DND-41 (cell line): ENCODE measurements around the gene PSG4.
"Not testable (repeated sequence)": the region's sequence is repeated elsewhere in the genome, so short reads cannot be mapped to it uniquely, and the experiment has no call there.

ENCODE experiments used
- EZH2 ChIP-seq: IDR thresholded peaks from 3 replicates; pipeline ENCODE4 v1.6.1; 2012; ENCODE audit warnings: borderline replicate concordance, low read depth, mild to moderate bottlenecking, moderate library complexity, low read length, inconsistent platforms; ENCODE audit not compliant: severe bottlenecking
- TF ChIP-seq, protein P1 (sequence below): IDR thresholded peaks from 2 replicates; pipeline ENCODE4 v1.5.1; 2012; ENCODE audit warnings: borderline replicate concordance, low read length, moderate library complexity, mild to moderate bottlenecking; ENCODE audit not compliant: poor library complexity, severe bottlenecking; ENCODE audit errors: extremely low read depth

DNA sequence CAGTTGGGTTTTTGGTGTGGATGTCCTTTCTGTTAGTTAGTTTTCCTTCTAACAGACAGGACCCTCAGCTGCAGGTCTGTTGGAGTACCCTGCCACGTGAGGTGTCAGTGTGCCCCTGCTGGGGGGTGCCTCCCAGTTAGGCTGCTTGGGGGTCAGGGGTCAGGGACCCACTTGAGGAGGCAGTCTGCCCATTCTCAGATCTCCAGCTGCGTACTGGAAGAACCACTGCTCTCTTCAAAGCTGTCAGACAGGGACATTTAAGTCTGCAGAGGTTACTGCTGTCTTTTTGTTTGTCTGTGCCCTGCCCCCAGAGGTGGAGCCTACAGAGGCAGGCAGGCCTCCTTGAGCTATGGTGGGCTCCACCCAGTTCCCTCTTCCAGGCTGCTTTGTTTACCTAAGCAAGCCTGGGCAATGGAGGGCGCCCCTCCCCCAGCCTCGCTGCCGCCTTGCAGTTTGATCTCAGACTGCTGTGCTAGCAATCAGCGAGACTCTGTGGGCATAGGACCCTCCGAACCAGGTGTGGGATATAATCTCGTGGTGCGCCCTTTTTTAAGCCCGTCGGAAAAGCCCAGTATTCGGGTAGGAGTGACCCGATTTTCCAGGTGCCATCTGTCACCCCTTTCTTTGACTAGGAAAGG is 41.9 kb upstream of the PSG4 start:
- TF ChIP-seq, protein P1, sequence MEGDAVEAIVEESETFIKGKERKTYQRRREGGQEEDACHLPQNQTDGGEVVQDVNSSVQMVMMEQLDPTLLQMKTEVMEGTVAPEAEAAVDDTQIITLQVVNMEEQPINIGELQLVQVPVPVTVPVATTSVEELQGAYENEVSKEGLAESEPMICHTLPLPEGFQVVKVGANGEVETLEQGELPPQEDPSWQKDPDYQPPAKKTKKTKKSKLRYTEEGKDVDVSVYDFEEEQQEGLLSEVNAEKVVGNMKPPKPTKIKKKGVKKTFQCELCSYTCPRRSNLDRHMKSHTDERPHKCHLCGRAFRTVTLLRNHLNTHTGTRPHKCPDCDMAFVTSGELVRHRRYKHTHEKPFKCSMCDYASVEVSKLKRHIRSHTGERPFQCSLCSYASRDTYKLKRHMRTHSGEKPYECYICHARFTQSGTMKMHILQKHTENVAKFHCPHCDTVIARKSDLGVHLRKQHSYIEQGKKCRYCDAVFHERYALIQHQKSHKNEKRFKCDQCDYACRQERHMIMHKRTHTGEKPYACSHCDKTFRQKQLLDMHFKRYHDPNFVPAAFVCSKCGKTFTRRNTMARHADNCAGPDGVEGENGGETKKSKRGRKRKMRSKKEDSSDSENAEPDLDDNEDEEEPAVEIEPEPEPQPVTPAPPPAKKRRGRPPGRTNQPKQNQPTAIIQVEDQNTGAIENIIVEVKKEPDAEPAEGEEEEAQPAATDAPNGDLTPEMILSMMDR, result not testable (repeated sequence)
- TF ChIP-seq EZH2, result not testable (repeated sequence)
